Lower lobe of right lung (tissue), 2 donors: ENCODE measurements around the gene CRTC2. TPM values are rescaled to one million over a fixed set of nuclear protein-coding genes. Genes with fewer than 3 reads are reported as not detected.

Source experiments
- ATAC-seq, 2 donors: fragments of 200-7000 bp; cut with Tn5 transposase; one replicate each; pipeline ENCODE4 v1.9.1; 2020 to 2022; ENCODE audit warnings: mild to moderate bottlenecking in 2 of 2, moderate library complexity in 2 of 2
- DNase-seq: peaks from one replicate; pipeline ENCODE4 v3.0.0-alpha.2; 2020
- H3K27ac ChIP-seq: fragments of 200-600 bp; one replicate; pipeline ENCODE4 v1.8.0; 2022
- H3K27me3 ChIP-seq: fragments of 200-600 bp; one replicate; pipeline ENCODE4 v1.8.0; 2022; ENCODE audit warnings: low read depth
- H3K36me3 ChIP-seq: fragments of 200-600 bp; one replicate; pipeline ENCODE4 v1.8.0; 2022; ENCODE audit warnings: mild to moderate bottlenecking
- H3K4me1 ChIP-seq: fragments of 200-600 bp; one replicate; pipeline ENCODE4 v1.8.0; 2022
- H3K4me3 ChIP-seq: fragments of 200-600 bp; one replicate; pipeline ENCODE4 v1.8.0; 2022; ENCODE audit warnings: mild to moderate bottlenecking
- H3K9me3 ChIP-seq: fragments of 200-600 bp; one replicate; pipeline ENCODE4 v1.8.0; 2022
- CTCF ChIP-seq: fragments of 200-600 bp; IDR thresholded peaks from one replicate; pipeline ENCODE4 v1.8.0; 2022; ENCODE audit warnings: antibody characterized with exemption, mild to moderate bottlenecking
- intact Hi-C: fragments of 100-400 bp; cut with DNase I; formaldehyde crosslinking; loops from one replicate; pipeline ENCODE4 v1.11.0; 2022
- total RNA-seq: library from RNA; stranded (reverse); fragmentation: NEBNext Ultra II Directional; extraction: Animal tissue kit (Norgen Biotek cat#: 25700); gene quantifications from one replicate; pipeline ENCODE4 v1.2.1, GENCODE V29; 2021
- donor health status: DM: no; HTN: yes; CAD: no; lungs with severe emphysema.

Gene CRTC2
- total RNA-seq, 1 donor from 2014 or later, result 55.8 TPM

GRCh38 chr1:153928791-153929341 is 29.5 kb downstream of the CRTC2 start:
- Histone ChIP-seq H3K36me3 (peaks cover 43% of the 10 kb centered on the region), H3K4me1 (peaks cover 16% of the 10 kb centered on the region), H3K9me3 (no peaks in the 10 kb centered on the region), H3K27me3 (no peaks in the 10 kb centered on the region), H3K4me3 (no peak overlapping the region), H3K27ac (peak overlapping the region; percentile 11)
- intact Hi-C loops, result no loop called here
- no peak for ATAC-seq
- TF ChIP-seq CTCF, result no peak
- no peak for DNase-seq

GRCh38 chr1:153928245-153928644 is 30.2 kb downstream of the CRTC2 start:
- H3K4me1 ChIP-seq, result peaks cover 20% of the 10 kb centered on the region

GRCh38 chr1:153926405-153926804 is 32.0 kb downstream of the CRTC2 start:
- TF ChIP-seq CTCF, result no peak
- H3K4me3 ChIP-seq, result no peak overlapping the region
- intact Hi-C loops, result no loop called here
- H3K27me3 ChIP-seq, result no peaks in the 10 kb centered on the region
- peaks cover 21% of the 10 kb centered on the region for H3K36me3 ChIP-seq
- peaks cover 24% of the 10 kb centered on the region for H3K4me1 ChIP-seq
- DNase-seq (no peak), ATAC-seq (no peak)
- no peaks in the 10 kb centered on the region for H3K9me3 ChIP-seq
- no peak overlapping the region for H3K27ac ChIP-seq

More at GRCh38 chr1:153928245-153928644, 30.2 kb downstream of the CRTC2 start:
- Histone ChIP-seq H3K9me3 (no peaks in the 10 kb centered on the region), H3K27ac (no peak overlapping the region), H3K27me3 (no peaks in the 10 kb centered on the region), H3K4me3 (no peak overlapping the region), H3K36me3 (peaks cover 37% of the 10 kb centered on the region)
- ATAC-seq, result no peak
- intact Hi-C loops, result no loop called here
- no peak for TF ChIP-seq CTCF
- no peak for DNase-seq

- DNase-seq (peak; percentile 100), ATAC-seq (peak; percentile 98 to 99)
- Histone ChIP-seq H3K27ac (peak within 1 kb of the TSS; percentile 83), H3K4me1 (peaks cover 45% of the 10 kb centered on the region), H3K27me3 (no peaks in the 10 kb centered on the region), H3K36me3 (peaks cover 6% of the 10 kb centered on the region), H3K9me3 (no peaks in the 10 kb centered on the region), H3K4me3 (peak within 1 kb of the TSS; percentile 78)
- intact Hi-C loops, result no loop called here
- TF ChIP-seq CTCF, result no peak
Measured at GRCh38 chr1:153922972-153923925, 35.2 kb downstream of the CRTC2 start, which contains the start of gene GATAD2B. Gene GATAD2B (minus strand): TSS chr1:153922972. CDS start chr1:153828347, 94,625 bp downstream.

GRCh38 chr1:153922076-153922971 is 36.1 kb downstream of the CRTC2 start:
- intact Hi-C loops, result no loop called here
- Histone ChIP-seq H3K9me3 (no peaks in the 10 kb centered on the region), H3K27me3 (no peaks in the 10 kb centered on the region), H3K36me3 (peaks cover 11% of the 10 kb centered on the region), H3K4me1 (peaks cover 46% of the 10 kb centered on the region), H3K4me3 (peak overlapping the region; percentile 78), H3K27ac (peak overlapping the region; percentile 83)
- TF ChIP-seq CTCF, result no peak
- peak; percentile 68 for DNase-seq
- ATAC-seq, result peak; percentile 53 to 55
